Thoracic aorta (tissue), 2 donors: Measurements from ENCODE around the gene VTCN1. TPM values are rescaled to one million over a fixed set of nuclear protein-coding genes. Genes with fewer than 3 reads are reported as not detected.

Experiments
- ATAC-seq: fragments of 150-250 bp; one replicate; pipeline ENCODE4 v1.8.0; 2017; ENCODE audit warnings: low read depth; ENCODE audit not compliant: insufficient number of reproducible peaks, low FRiP score
- DNase-seq: peaks from one replicate; pipeline ENCODE4 v3.0.0-alpha.2; 2020; ENCODE audit warnings: low spot score
- H3K27ac ChIP-seq, 2 donors: fragments of 200-600 bp; sonication (generic); 1 replicate in 1 of 2; 2 replicates in 1 of 2; pipeline ENCODE4 v1.5.1; 2016; ENCODE audit warnings: mild to moderate bottlenecking in 2 of 2, moderate library complexity in 2 of 2
- H3K27me3 ChIP-seq: fragments of 200-600 bp; sonication (generic); replicated peaks from 2 replicates; pipeline ENCODE4 v1.6.0; 2016; ENCODE audit warnings: mild to moderate bottlenecking; ENCODE audit not compliant: insufficient read depth
- H3K36me3 ChIP-seq: fragments of 200-600 bp; sonication (generic); one replicate; pipeline ENCODE4 v1.5.1; 2016
- H3K4me1 ChIP-seq, 2 donors: fragments of 200-600 bp; sonication (generic); 1 replicate in 1 of 2; 2 replicates in 1 of 2; pipeline versions ENCODE4 v1.5.1 to v1.6.0; 2016; ENCODE audit warnings: low read depth in 2 of 2, mild to moderate bottlenecking in 1 of 2; ENCODE audit not compliant: control insufficient read depth in 1 of 2
- H3K4me3 ChIP-seq: fragments of 200-600 bp; sonication (generic); 2 replicates; pipeline ENCODE4 v1.5.1; 2016; ENCODE audit warnings: mild to moderate bottlenecking
- H3K9me3 ChIP-seq: fragments of 200-600 bp; sonication (generic); 2 replicates; pipeline ENCODE4 v1.5.1; 2016
- CTCF ChIP-seq: fragments of 200-600 bp; sonication (generic); IDR thresholded peaks from one replicate; pipeline ENCODE4 v1.5.1; 2019; ENCODE audit warnings: antibody characterized with exemption
- total RNA-seq, 2 donors: library from RNA; depleted of rRNA; stranded (reverse); fragments of >200 nt; gene quantifications; one replicate each; pipeline versions ENCODE4 v1.1.0 to v1.2.3, GENCODE V29; 2016

VTCN1 gene
- total RNA-seq, 2 donors from 2014 or later: not detected

GRCh38 chr1:117173006-117173405 lies 37.7 kb downstream of the VTCN1 start:
- no peak for ATAC-seq

GRCh38 chr1:117171900-117172511 lies 38.7 kb downstream of the VTCN1 start:
- H3K4me1 ChIP-seq: no peaks in the 10 kb centered on the region
- DNase-seq: no peak
- H3K27me3 ChIP-seq: no peaks in the 10 kb centered on the region
- H3K27ac ChIP-seq: no peak overlapping the region
- H3K9me3 ChIP-seq: no peaks in the 10 kb centered on the region
- no peak for ATAC-seq
- no peaks in the 10 kb centered on the region for H3K36me3 ChIP-seq
- H3K4me3 ChIP-seq: no peak overlapping the region
- no peak for TF ChIP-seq CTCF

More at GRCh38 chr1:117173006-117173405, 37.7 kb downstream of the VTCN1 start:
- Histone ChIP-seq H3K27me3 (no peaks in the 10 kb centered on the region), H3K4me3 (no peak overlapping the region), H3K9me3 (no peaks in the 10 kb centered on the region), H3K27ac (no peak overlapping the region), H3K4me1 (no peaks in the 10 kb centered on the region), H3K36me3 (no peaks in the 10 kb centered on the region)
- no peak for TF ChIP-seq CTCF
- no peak for DNase-seq

- no peak overlapping the region for H3K27ac ChIP-seq
- H3K27me3 ChIP-seq: no peaks in the 10 kb centered on the region
- H3K4me3 ChIP-seq: no peak overlapping the region
- TF ChIP-seq CTCF: no peak
- no peaks in the 10 kb centered on the region for H3K4me1 ChIP-seq
- ATAC-seq (no peak), DNase-seq (no peak)
- no peaks in the 10 kb centered on the region for H3K36me3 ChIP-seq
- H3K9me3 ChIP-seq: no peaks in the 10 kb centered on the region
Measured at GRCh38 chr1:117169871-117170596, 40.7 kb downstream of the VTCN1 start.

- no peaks in the 10 kb centered on the region for H3K4me1 ChIP-seq
- ATAC-seq: no peak
- H3K27me3 ChIP-seq: no peaks in the 10 kb centered on the region
- no peak overlapping the region for H3K4me3 ChIP-seq
- H3K36me3 ChIP-seq: no peaks in the 10 kb centered on the region
- DNase-seq: no peak
- TF ChIP-seq CTCF: no peak
- no peaks in the 10 kb centered on the region for H3K9me3 ChIP-seq
- no peak overlapping the region for H3K27ac ChIP-seq
Measured at GRCh38 chr1:117167402-117167801, 43.3 kb downstream of the VTCN1 start.

GRCh38 chr1:117166076-117166475 lies 44.7 kb downstream of the VTCN1 start:
- Histone ChIP-seq H3K9me3 (no peaks in the 10 kb centered on the region), H3K4me3 (no peak overlapping the region), H3K27ac (no peak overlapping the region), H3K4me1 (no peaks in the 10 kb centered on the region), H3K36me3 (no peaks in the 10 kb centered on the region), H3K27me3 (no peaks in the 10 kb centered on the region)
- ATAC-seq (no peak), DNase-seq (no peak)
- no peak for TF ChIP-seq CTCF
